Measurements from ENCODE around the gene LHFPL6.

Gene LHFPL6

GRCh38 chr13:39552246-39552645, 50.7 kb downstream of the LHFPL6 start:
- DNase-seq = no peak

- no peak for DNase-seq
These were observed 52.1 kb downstream of the LHFPL6 start for GRCh38 chr13:39550931-39551330.

- DNase-seq = no peak
These were observed 55.9 kb downstream of the LHFPL6 start for GRCh38 chr13:39547108-39547507.

- DNase-seq = no peak
These were observed 60.6 kb downstream of the LHFPL6 start for GRCh38 chr13:39542361-39542760.

GRCh38 chr13:39540929-39541605, 61.9 kb downstream of the LHFPL6 start:
- no peak for DNase-seq

- DNase-seq = no peak
These were observed 63.9 kb downstream of the LHFPL6 start for GRCh38 chr13:39538816-39539790.

GRCh38 chr13:39536906-39537305, 66.1 kb downstream of the LHFPL6 start:
- DNase-seq = no peak

GRCh38 chr13:39536274-39536673, 66.7 kb downstream of the LHFPL6 start:
- no peak for DNase-seq

GRCh38 chr13:39533651-39534150, 69.3 kb downstream of the LHFPL6 start:
- DNase-seq = no peak

- no peak for DNase-seq
These were observed 71.3 kb downstream of the LHFPL6 start for GRCh38 chr13:39531646-39532045.

GRCh38 chr13:39530916-39531315, 72.1 kb downstream of the LHFPL6 start:
- no peak for DNase-seq

GRCh38 chr13:39528661-39528980, 74.4 kb downstream of the LHFPL6 start:
- no peak for DNase-seq

GRCh38 chr13:39527961-39528660, 74.9 kb downstream of the LHFPL6 start:
- no peak for DNase-seq

- no peak for DNase-seq
These were observed 75.7 kb downstream of the LHFPL6 start for GRCh38 chr13:39527301-39527700.

- DNase-seq = no peak
These were observed 76.5 kb downstream of the LHFPL6 start for GRCh38 chr13:39526499-39526898.

- DNase-seq = no peak
These were observed 77.5 kb downstream of the LHFPL6 start for GRCh38 chr13:39525506-39525905.

GRCh38 chr13:39524795-39525194, 78.2 kb downstream of the LHFPL6 start:
- DNase-seq = no peak

- DNase-seq = no peak
These were observed 80.7 kb downstream of the LHFPL6 start for GRCh38 chr13:39522329-39522728.

- DNase-seq = no peak
These were observed 81.3 kb downstream of the LHFPL6 start for GRCh38 chr13:39521701-39522100.

- DNase-seq = no peak
These were observed 86.9 kb downstream of the LHFPL6 start for GRCh38 chr13:39516096-39516495.

GRCh38 chr13:39515224-39515714, 87.7 kb downstream of the LHFPL6 start:
- no peak for DNase-seq

- DNase-seq = no peak
These were observed 90.3 kb downstream of the LHFPL6 start for GRCh38 chr13:39512687-39513086.

GRCh38 chr13:39510316-39510695, 92.7 kb downstream of the LHFPL6 start:
- DNase-seq = no peak

Data from Kasumi-1 (cell line).